GM12878 (cell line): ENCODE results near the gene LIM2. TPM values are rescaled to one million over a fixed set of nuclear protein-coding genes. Genes with fewer than 3 reads are reported as not detected.

Source experiments
- ATF2 ChIP-seq: IDR thresholded peaks from 2 replicates; pipeline ENCODE4 v1.6.1; 2012; ENCODE audit warnings: low read length, inconsistent platforms
- BCLAF1 ChIP-seq: fragments of 450-650 bp; IDR thresholded peaks from 2 replicates; pipeline ENCODE4 v1.6.1; 2017; ENCODE audit warnings: antibody characterized with exemption, mild to moderate bottlenecking, moderate library complexity
- CHD4 ChIP-seq: fragments of 200-600 bp; sonication (generic); IDR thresholded peaks from 2 replicates; pipeline ENCODE4 v1.6.1; 2016; ENCODE audit warnings: mild to moderate bottlenecking
- CTCF ChIP-seq, 3 experiments: IDR thresholded peaks in 2 of 3; conservative IDR thresholded peaks in 1 of 3; 2 replicates each; pipeline ENCODE4 v1.5.1; 2011; ENCODE audit warnings: low read depth in 3 of 3, low read length in 3 of 3, mild to moderate bottlenecking in 3 of 3, control low read depth in 2 of 3, moderate library complexity in 2 of 3, inconsistent platforms in 1 of 3, mixed read lengths in 1 of 3; ENCODE audit not compliant: control insufficient read depth in 2 of 3, insufficient read depth in 1 of 3; ENCODE audit errors: extremely low read depth in 1 of 3
- CUX1 ChIP-seq: IDR thresholded peaks from 2 replicates; pipeline ENCODE4 v1.6.1; 2012; ENCODE audit warnings: improper control_type of control experiment, low read depth, low read length; ENCODE audit not compliant: insufficient replicate concordance
- IRF3 ChIP-seq: fragments of 450-650 bp; IDR thresholded peaks from 2 replicates; pipeline ENCODE4 v1.6.1; 2014; ENCODE audit warnings: mild to moderate bottlenecking
- PKNOX1 ChIP-seq: fragments of 450-650 bp; IDR thresholded peaks from 2 replicates; pipeline ENCODE4 v1.6.1; 2016; ENCODE audit warnings: mild to moderate bottlenecking
- SRF ChIP-seq, 2 experiments: IDR thresholded peaks; 2 replicates each; pipeline ENCODE4 v1.6.1; 2011; ENCODE audit warnings: low read depth in 2 of 2, low read length in 2 of 2, mild to moderate bottlenecking in 1 of 2, moderate library complexity in 1 of 2
- ZNF622 ChIP-seq: fragments of 450-650 bp; IDR thresholded peaks from 2 replicates; pipeline ENCODE4 v1.6.1; 2017; ENCODE audit warnings: mild to moderate bottlenecking, inconsistent platforms
- polyA plus RNA-seq, 11 experiments: library from polyadenylated mRNA; depleted of rRNA in 4 of 11; unstranded in 6 of 11; stranded (reverse) in 5 of 11; fragments of >200 nt; fragmentation: Nextera tagmentation in 4 of 11; fragmentation: Illumina TruSeq in 1 of 11; extraction: Ambion mirVana in 4 of 11; extraction: Trizol in 1 of 11; gene quantifications; 1 replicate in 1 of 11; 2 replicates in 10 of 11; pipeline versions ENCODE4 v1.2.1 to v1.2.3, GENCODE V29; 2011 to 2016; ENCODE audit warnings: inconsistent platforms in 2 of 11, missing spikeins in 2 of 11, low read depth in 1 of 11
- total RNA-seq, 4 experiments: library from RNA; depleted of rRNA in 3 of 4; stranded (reverse); fragments of >200 nt in 3 of 4; fragmentation: Illumina TruSeq in 1 of 4; extraction: Trizol in 1 of 4; gene quantifications; 2 replicates each; pipeline versions ENCODE4 v1.2.1 to v1.2.3, GENCODE V29; 2013 to 2021

The LIM2 gene
- total and polyA plus RNA-seq, 10 of the 15 experiments (the other 5 are each of a cell fraction or from before 2014, with no cell fraction given) = not detected

- no peak for TF ChIP-seq CUX1
- peak; percentile 54; the same call in 1 of the 2 replicates for TF ChIP-seq PKNOX1
- TF ChIP-seq SRF (IDR thresholded peaks at IDR 0.05; ENCODE audit: low read depth in 2 of 2, low read length in 2 of 2) = peak in 1 of 2 experiments; percentile 76; a peak in 1 of 4 replicates
- TF ChIP-seq ZNF622 = no peak
- TF ChIP-seq CTCF (IDR thresholded peaks at IDR 0.05 in 2 of 3, conservative IDR thresholded peaks at IDR 0.05 in 1 of 3; ENCODE audit: control insufficient read depth in 2 of 3, extremely low read depth in 1 of 3, insufficient read depth in 1 of 3, low read depth in 3 of 3, low read length in 3 of 3) = no peak
- no peak for TF ChIP-seq ATF2
- no peak for TF ChIP-seq BCLAF1
- TF ChIP-seq CHD4 = no peak
- TF ChIP-seq IRF3 = no peak
Observed at GRCh38 chr19:51372649-51373504, 14.9 kb downstream of the LIM2 start, which contains the start of gene NKG7 (continued).
